ACC112 (cell line): ENCODE results near the gene THAP8.
"Not testable (repeated sequence)": the region's sequence is repeated elsewhere in the genome, so short reads cannot be mapped to it uniquely, and the experiment has no call there.

Experiments used
- H2AFZ ChIP-seq: fragments of 200-600 bp; sonication (generic); one replicate; pipeline ENCODE4 v1.6.0; 2017; ENCODE audit warnings: antibody characterized with exemption, low read length; ENCODE audit not compliant: unreplicated experiment
- H3K27ac ChIP-seq: fragments of 200-600 bp; sonication (generic); 2 replicates; pipeline ENCODE4 v1.5.1; 2014; ENCODE audit warnings: low read depth, mild to moderate bottlenecking, antibody characterized with exemption, low read length, moderate library complexity
- H3K27me3 ChIP-seq: fragments of 200-600 bp; sonication (generic); 2 replicates; pipeline ENCODE4 v1.6.1; 2014; ENCODE audit warnings: mild to moderate bottlenecking, antibody characterized with exemption, low read length, moderate library complexity, mixed read lengths; ENCODE audit not compliant: insufficient read depth
- H3K36me3 ChIP-seq: fragments of 200-600 bp; sonication (generic); 2 replicates; pipeline ENCODE4 v1.6.1; 2016; ENCODE audit warnings: mild to moderate bottlenecking, antibody characterized with exemption, low read length, moderate library complexity, mixed read lengths; ENCODE audit not compliant: insufficient read depth
- H3K4me1 ChIP-seq: fragments of 200-600 bp; sonication (generic); one replicate; pipeline ENCODE4 v1.6.1; 2016; ENCODE audit warnings: low read length, mixed read lengths; ENCODE audit not compliant: insufficient read depth, unreplicated experiment, control insufficient read depth
- H3K4me3 ChIP-seq: fragments of 200-600 bp; sonication (generic); 2 replicates; pipeline ENCODE4 v1.5.1; 2014; ENCODE audit warnings: mild to moderate bottlenecking, low read depth, low read length
- H3K79me2 ChIP-seq: fragments of 200-600 bp; sonication (generic); one replicate; pipeline ENCODE4 v1.6.0; 2016; ENCODE audit warnings: low read length; ENCODE audit not compliant: control insufficient read depth, unreplicated experiment, insufficient read depth

THAP8 gene

GRCh38 chr19:36089847-36090246 lies 35.8 kb upstream of the THAP8 start:
- Histone ChIP-seq H3K36me3 (no peaks in the 10 kb centered on the region), H3K27me3 (no peaks in the 10 kb centered on the region), H3K4me3 (no peak overlapping the region), H3K4me1 (no peaks in the 10 kb centered on the region), H2AFZ (no peak overlapping the region), H3K27ac (no peak overlapping the region), H3K79me2 (no peaks in the 10 kb centered on the region)

GRCh38 chr19:36086326-36086725 lies 32.2 kb upstream of the THAP8 start:
- H3K79me2 ChIP-seq = no peaks in the 10 kb centered on the region
- H3K4me1 ChIP-seq = peaks cover 7% of the 10 kb centered on the region
- H3K27ac ChIP-seq = no peak overlapping the region
- no peak overlapping the region for H3K4me3 ChIP-seq
- no peaks in the 10 kb centered on the region for H3K36me3 ChIP-seq
- H3K27me3 ChIP-seq = no peaks in the 10 kb centered on the region
- no peak overlapping the region for H2AFZ ChIP-seq

GRCh38 chr19:36084231-36085009 lies 30.3 kb upstream of the THAP8 start:
- Histone ChIP-seq H3K79me2 (no peaks in the 10 kb centered on the region), H2AFZ (no peak overlapping the region), H3K36me3 (no peaks in the 10 kb centered on the region), H3K27me3 (no peaks in the 10 kb centered on the region), H3K4me3 (no peak overlapping the region), H3K27ac (no peak overlapping the region), H3K4me1 (peaks cover 8% of the 10 kb centered on the region)

- Histone ChIP-seq H3K27ac (no peak overlapping the region), H3K79me2 (no peaks in the 10 kb centered on the region), H3K4me1 (peaks cover 8% of the 10 kb centered on the region), H2AFZ (no peak overlapping the region), H3K4me3 (no peak overlapping the region), H3K36me3 (no peaks in the 10 kb centered on the region), H3K27me3 (no peaks in the 10 kb centered on the region)
Observed at GRCh38 chr19:36082916-36083315, 28.8 kb upstream of the THAP8 start.

GRCh38 chr19:36081894-36082293 lies 27.8 kb upstream of the THAP8 start:
- no peaks in the 10 kb centered on the region for H3K79me2 ChIP-seq
- no peak overlapping the region for H2AFZ ChIP-seq
- no peaks in the 10 kb centered on the region for H3K27me3 ChIP-seq
- H3K4me3 ChIP-seq = no peak overlapping the region
- peaks cover 8% of the 10 kb centered on the region for H3K4me1 ChIP-seq
- no peak overlapping the region for H3K27ac ChIP-seq
- H3K36me3 ChIP-seq = no peaks in the 10 kb centered on the region

GRCh38 chr19:36081385-36081784 lies 27.3 kb upstream of the THAP8 start:
- no peak overlapping the region for H2AFZ ChIP-seq
- H3K36me3 ChIP-seq = no peaks in the 10 kb centered on the region
- H3K27ac ChIP-seq = no peak overlapping the region
- no peaks in the 10 kb centered on the region for H3K27me3 ChIP-seq
- H3K4me1 ChIP-seq = peaks cover 8% of the 10 kb centered on the region
- no peak overlapping the region for H3K4me3 ChIP-seq
- no peaks in the 10 kb centered on the region for H3K79me2 ChIP-seq

GRCh38 chr19:36079389-36079945 lies 25.4 kb upstream of the THAP8 start:
- H3K27me3 ChIP-seq = no peaks in the 10 kb centered on the region
- no peak overlapping the region for H3K27ac ChIP-seq
- no peak overlapping the region for H2AFZ ChIP-seq

GRCh38 chr19:36073121-36073876 lies 19.2 kb upstream of the THAP8 start:
- Histone ChIP-seq H3K79me2 (no peaks in the 10 kb centered on the region), H3K27ac (no peak overlapping the region), H2AFZ (no peak overlapping the region), H3K36me3 (no peaks in the 10 kb centered on the region), H3K4me1 (no peaks in the 10 kb centered on the region), H3K27me3 (no peaks in the 10 kb centered on the region), H3K4me3 (no peak overlapping the region)

More at GRCh38 chr19:36079389-36079945, 25.4 kb upstream of the THAP8 start:
- H3K4me3 ChIP-seq = no peak overlapping the region
- H3K79me2 ChIP-seq = no peaks in the 10 kb centered on the region
- H3K4me1 ChIP-seq = peaks cover 8% of the 10 kb centered on the region
- no peaks in the 10 kb centered on the region for H3K36me3 ChIP-seq

GRCh38 chr19:36072081-36072480 lies 18.0 kb upstream of the THAP8 start:
- H2AFZ ChIP-seq = no peak overlapping the region
- H3K36me3 ChIP-seq = no peaks in the 10 kb centered on the region
- no peak overlapping the region for H3K27ac ChIP-seq
- H3K27me3 ChIP-seq = no peaks in the 10 kb centered on the region
- no peak overlapping the region for H3K4me3 ChIP-seq
- no peaks in the 10 kb centered on the region for H3K4me1 ChIP-seq
- no peaks in the 10 kb centered on the region for H3K79me2 ChIP-seq

GRCh38 chr19:36068810-36069499 lies 14.9 kb upstream of the THAP8 start:
- H3K4me3 ChIP-seq, H3K27ac ChIP-seq, H2AFZ ChIP-seq, H3K79me2 ChIP-seq, H3K36me3 ChIP-seq, H3K4me1 ChIP-seq, H3K27me3 ChIP-seq: not testable (repeated sequence)
